H7 (cell line): ENCODE measurements around the gene DLX2. TPM values are rescaled to one million over a fixed set of nuclear protein-coding genes. Genes with fewer than 3 reads are reported as not detected.
"Not testable (repeated sequence)": the region's sequence is repeated elsewhere in the genome, so short reads cannot be mapped to it uniquely, and the experiment has no call there.

Experiments used
- DNase-seq: peaks from one replicate; pipeline ENCODE4 v3.0.0; 2012
- H3K27me3 ChIP-seq: 2 replicates; pipeline ENCODE4 v1.6.0; 2011; ENCODE audit warnings: mild to moderate bottlenecking, low read length; ENCODE audit not compliant: control insufficient read depth, insufficient read depth
- H3K36me3 ChIP-seq: replicated peaks from 2 replicates; pipeline ENCODE4 v1.5.1; 2011; ENCODE audit warnings: low read length; ENCODE audit not compliant: control insufficient read depth, insufficient read depth
- H3K4me3 ChIP-seq: 2 replicates; pipeline ENCODE4 v1.5.1; 2011; ENCODE audit warnings: low read depth, mild to moderate bottlenecking, control low read depth, low read length, moderate library complexity; ENCODE audit not compliant: insufficient read depth
- total RNA-seq: library from RNA; depleted of rRNA; stranded (reverse); fragments of >200 nt; shearing (Covaris generic); gene quantifications from 2 replicates; pipeline ENCODE4 v1.2.3, GENCODE V29; 2014; rRNA removed

The DLX2 gene
- total RNA-seq: not detected in 2 replicates

GRCh38 chr2:172102391-172103359, at the start of gene DLX2:
DLX2 (minus strand) TSS chr2:172102900; CDS start chr2:172102538, 362 bp downstream.
- no peaks in the 10 kb centered on the region for H3K36me3 ChIP-seq
- peak; percentile 98 for DNase-seq
- peak within 1 kb of the TSS; percentile 40 for H3K4me3 ChIP-seq
- H3K27me3 ChIP-seq: peaks cover 95% of the 10 kb centered on the region

- Histone ChIP-seq H3K36me3 (no peaks in the 10 kb centered on the region), H3K27me3 (no peaks in the 10 kb centered on the region; the same call in 1 of the 2 replicates), H3K4me3 (no peak overlapping the region)
- no peak for DNase-seq
Observed at GRCh38 chr2:172147944-172148650, 45.4 kb upstream of the DLX2 start.

- Histone ChIP-seq H3K27me3 (no peaks in the 10 kb centered on the region; the same call in 1 of the 2 replicates), H3K36me3 (no peaks in the 10 kb centered on the region), H3K4me3 (no peak overlapping the region)
- no peak for DNase-seq
Observed at GRCh38 chr2:172143817-172144216, 41.1 kb upstream of the DLX2 start.

- H3K4me3 ChIP-seq, DNase-seq, H3K27me3 ChIP-seq, H3K36me3 ChIP-seq: not testable (repeated sequence)
Observed at GRCh38 chr2:172138727-172139126, 36.0 kb upstream of the DLX2 start.

GRCh38 chr2:172137943-172138342, 35.2 kb upstream of the DLX2 start:
- peaks cover 5% of the 10 kb centered on the region; the same call in 1 of the 2 replicates for H3K27me3 ChIP-seq
- H3K36me3 ChIP-seq: no peaks in the 10 kb centered on the region
- no peak for DNase-seq
- no peak overlapping the region for H3K4me3 ChIP-seq

- H3K27me3 ChIP-seq: peaks cover 7% of the 10 kb centered on the region; the same call in 1 of the 2 replicates
- no peak for DNase-seq
- H3K4me3 ChIP-seq: no peak overlapping the region
- no peaks in the 10 kb centered on the region for H3K36me3 ChIP-seq
Observed at GRCh38 chr2:172137109-172137508, 34.4 kb upstream of the DLX2 start.

GRCh38 chr2:172135446-172135845, 32.7 kb upstream of the DLX2 start:
- H3K27me3 ChIP-seq: peaks cover 7% of the 10 kb centered on the region; the same call in 1 of the 2 replicates
- no peak overlapping the region for H3K4me3 ChIP-seq
- no peaks in the 10 kb centered on the region for H3K36me3 ChIP-seq
- DNase-seq: no peak

- no peaks in the 10 kb centered on the region for H3K36me3 ChIP-seq
- peaks cover 12% of the 10 kb centered on the region for H3K27me3 ChIP-seq
- H3K4me3 ChIP-seq: no peak overlapping the region
- no peak for DNase-seq
Observed at GRCh38 chr2:172134270-172134669, 31.6 kb upstream of the DLX2 start.

- Histone ChIP-seq H3K4me3 (no peak overlapping the region), H3K36me3 (no peaks in the 10 kb centered on the region), H3K27me3 (peaks cover 15% of the 10 kb centered on the region)
- DNase-seq: peak; percentile 54
Observed at GRCh38 chr2:172131713-172132555, 29.2 kb upstream of the DLX2 start.

- H3K27me3 ChIP-seq: peaks cover 13% of the 10 kb centered on the region
- H3K36me3 ChIP-seq: no peaks in the 10 kb centered on the region
- DNase-seq: no peak
- no peak overlapping the region for H3K4me3 ChIP-seq
Observed at GRCh38 chr2:172129404-172129803, 26.7 kb upstream of the DLX2 start.

- DNase-seq: no peak
- Histone ChIP-seq H3K36me3 (no peaks in the 10 kb centered on the region), H3K27me3 (peaks cover 10% of the 10 kb centered on the region), H3K4me3 (no peak overlapping the region)
Observed at GRCh38 chr2:172128484-172128883, 25.8 kb upstream of the DLX2 start.

- Histone ChIP-seq H3K36me3 (no peaks in the 10 kb centered on the region), H3K27me3 (no peaks in the 10 kb centered on the region; the same call in 1 of the 2 replicates), H3K4me3 (no peak overlapping the region)
- no peak for DNase-seq
Observed at GRCh38 chr2:172120118-172120517, 17.4 kb upstream of the DLX2 start.

GRCh38 chr2:172119089-172119488, 16.4 kb upstream of the DLX2 start:
- Histone ChIP-seq H3K4me3 (no peak overlapping the region), H3K36me3 (no peaks in the 10 kb centered on the region), H3K27me3 (no peaks in the 10 kb centered on the region; the same call in 1 of the 2 replicates)
- no peak for DNase-seq

- H3K36me3 ChIP-seq: no peaks in the 10 kb centered on the region
- no peak for DNase-seq
- no peak overlapping the region for H3K4me3 ChIP-seq
- peaks cover 2% of the 10 kb centered on the region; the same call in 1 of the 2 replicates for H3K27me3 ChIP-seq
Observed at GRCh38 chr2:172116107-172116506, 13.4 kb upstream of the DLX2 start.
